Right hindlimb (tissue), 1 donor: ENCODE data around the gene PTPRK.
"Not testable (repeated sequence)": the region's sequence is repeated elsewhere in the genome, so short reads cannot be mapped to it uniquely, and the experiment has no call there.

Experiments
- DNase-seq: peaks from one replicate; pipeline ENCODE4 v3.0.0-alpha.2; 2018

Gene PTPRK

GRCh38 chr6:128487055-128487454 is 33.3 kb downstream of the PTPRK start:
- no peak for DNase-seq

GRCh38 chr6:128486580-128486979 is 33.8 kb downstream of the PTPRK start:
- not testable (repeated sequence) for DNase-seq

- no peak for DNase-seq
These were observed 36.8 kb downstream of the PTPRK start for GRCh38 chr6:128483472-128484135.

GRCh38 chr6:128482642-128483041 is 37.8 kb downstream of the PTPRK start:
- no peak for DNase-seq

GRCh38 chr6:128479991-128480390 is 40.4 kb downstream of the PTPRK start:
- no peak for DNase-seq

GRCh38 chr6:128479048-128479666 is 41.2 kb downstream of the PTPRK start:
- no peak for DNase-seq

- no peak for DNase-seq
These were observed 42.0 kb downstream of the PTPRK start for GRCh38 chr6:128478230-128479047.

GRCh38 chr6:128474933-128475332 is 45.5 kb downstream of the PTPRK start:
- DNase-seq = no peak

GRCh38 chr6:128474481-128474880 is 45.9 kb downstream of the PTPRK start:
- DNase-seq = no peak

- DNase-seq = no peak
These were observed 48.5 kb downstream of the PTPRK start for GRCh38 chr6:128471907-128472306.

- no peak for DNase-seq
These were observed 54.7 kb downstream of the PTPRK start for GRCh38 chr6:128465368-128466343.

GRCh38 chr6:128464790-128465189 is 55.6 kb downstream of the PTPRK start:
- no peak for DNase-seq

- no peak for DNase-seq
These were observed 56.5 kb downstream of the PTPRK start for GRCh38 chr6:128463942-128464341.

- no peak for DNase-seq
These were observed 58.9 kb downstream of the PTPRK start for GRCh38 chr6:128461501-128461900.

- DNase-seq = no peak
These were observed 63.7 kb downstream of the PTPRK start for GRCh38 chr6:128456510-128457230.

GRCh38 chr6:128455959-128456358 is 64.4 kb downstream of the PTPRK start:
- no peak for DNase-seq

GRCh38 chr6:128452713-128453112 is 67.7 kb downstream of the PTPRK start:
- DNase-seq = no peak

- DNase-seq = no peak
These were observed 73.9 kb downstream of the PTPRK start for GRCh38 chr6:128446497-128446896.

- no peak for DNase-seq
These were observed 76.8 kb downstream of the PTPRK start for GRCh38 chr6:128443553-128443952.

- DNase-seq = no peak
These were observed 80.8 kb downstream of the PTPRK start for GRCh38 chr6:128439627-128440026.

GRCh38 chr6:128438393-128438792 is 82.0 kb downstream of the PTPRK start:
- peak; percentile 43 for DNase-seq

- no peak for DNase-seq
These were observed 82.7 kb downstream of the PTPRK start for GRCh38 chr6:128437685-128438084.
